Kidney epithelial cell (primary cell): ENCODE data around the gene MAP7. TPM values are rescaled to one million over a fixed set of nuclear protein-coding genes. Genes with fewer than 3 reads are reported as not detected.

Experiments used
- DNase-seq: peaks from one replicate; pipeline ENCODE4 v3.0.0-alpha.2; 2010; ENCODE audit warnings: low read depth
- H3K27me3 ChIP-seq: 2 replicates; pipeline ENCODE4 v1.6.0; 2011; ENCODE audit warnings: low read length; ENCODE audit not compliant: control insufficient read depth, insufficient read depth
- H3K36me3 ChIP-seq: 2 replicates; pipeline ENCODE4 v1.5.1; 2011; ENCODE audit warnings: low read length; ENCODE audit not compliant: control insufficient read depth, insufficient read depth
- H3K4me3 ChIP-seq: 2 replicates; pipeline ENCODE4 v1.5.1; 2011; ENCODE audit warnings: low read depth, mild to moderate bottlenecking, control low read depth, low read length
- total RNA-seq: library from RNA; depleted of rRNA; stranded (reverse); fragments of >200 nt; gene quantifications from 2 replicates; pipeline ENCODE4 v1.2.3, GENCODE V29; 2015
- TF ChIP-seq, protein P1 (sequence below): IDR thresholded peaks from 2 replicates; pipeline ENCODE4 v1.5.1; 2011; ENCODE audit warnings: mild to moderate bottlenecking, moderate library complexity, low read length, control low read depth, inconsistent platforms; ENCODE audit not compliant: insufficient read depth, poor library complexity, severe bottlenecking

Gene MAP7
- total RNA-seq, 1 donor from 2014 or later = 17.6 TPM

DNA sequence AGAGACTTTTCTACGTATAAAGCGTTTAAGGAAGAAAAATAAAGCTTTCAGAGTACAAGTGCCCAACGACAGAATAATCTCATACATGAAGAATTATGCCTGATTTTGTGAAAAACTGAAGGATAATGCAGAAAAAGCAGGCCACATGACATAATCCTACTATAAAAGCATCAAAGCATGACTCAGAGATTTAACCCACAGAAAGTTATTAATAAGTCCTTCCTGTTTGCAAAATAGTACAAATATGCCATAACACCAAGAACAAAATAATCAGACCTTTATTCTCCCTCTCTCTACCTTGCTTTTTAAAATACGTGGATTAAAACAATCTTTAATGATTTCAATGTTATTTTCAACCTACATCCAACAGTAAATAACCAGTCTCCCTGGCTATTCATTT is 142.0 kb downstream of the MAP7 start:
- Histone ChIP-seq H3K4me3 (no peak overlapping the region), H3K27me3 (no peaks in the 10 kb centered on the region), H3K36me3 (no peaks in the 10 kb centered on the region)
- no peak for DNase-seq
- TF ChIP-seq, protein P1, sequence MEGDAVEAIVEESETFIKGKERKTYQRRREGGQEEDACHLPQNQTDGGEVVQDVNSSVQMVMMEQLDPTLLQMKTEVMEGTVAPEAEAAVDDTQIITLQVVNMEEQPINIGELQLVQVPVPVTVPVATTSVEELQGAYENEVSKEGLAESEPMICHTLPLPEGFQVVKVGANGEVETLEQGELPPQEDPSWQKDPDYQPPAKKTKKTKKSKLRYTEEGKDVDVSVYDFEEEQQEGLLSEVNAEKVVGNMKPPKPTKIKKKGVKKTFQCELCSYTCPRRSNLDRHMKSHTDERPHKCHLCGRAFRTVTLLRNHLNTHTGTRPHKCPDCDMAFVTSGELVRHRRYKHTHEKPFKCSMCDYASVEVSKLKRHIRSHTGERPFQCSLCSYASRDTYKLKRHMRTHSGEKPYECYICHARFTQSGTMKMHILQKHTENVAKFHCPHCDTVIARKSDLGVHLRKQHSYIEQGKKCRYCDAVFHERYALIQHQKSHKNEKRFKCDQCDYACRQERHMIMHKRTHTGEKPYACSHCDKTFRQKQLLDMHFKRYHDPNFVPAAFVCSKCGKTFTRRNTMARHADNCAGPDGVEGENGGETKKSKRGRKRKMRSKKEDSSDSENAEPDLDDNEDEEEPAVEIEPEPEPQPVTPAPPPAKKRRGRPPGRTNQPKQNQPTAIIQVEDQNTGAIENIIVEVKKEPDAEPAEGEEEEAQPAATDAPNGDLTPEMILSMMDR = no peak

DNA sequence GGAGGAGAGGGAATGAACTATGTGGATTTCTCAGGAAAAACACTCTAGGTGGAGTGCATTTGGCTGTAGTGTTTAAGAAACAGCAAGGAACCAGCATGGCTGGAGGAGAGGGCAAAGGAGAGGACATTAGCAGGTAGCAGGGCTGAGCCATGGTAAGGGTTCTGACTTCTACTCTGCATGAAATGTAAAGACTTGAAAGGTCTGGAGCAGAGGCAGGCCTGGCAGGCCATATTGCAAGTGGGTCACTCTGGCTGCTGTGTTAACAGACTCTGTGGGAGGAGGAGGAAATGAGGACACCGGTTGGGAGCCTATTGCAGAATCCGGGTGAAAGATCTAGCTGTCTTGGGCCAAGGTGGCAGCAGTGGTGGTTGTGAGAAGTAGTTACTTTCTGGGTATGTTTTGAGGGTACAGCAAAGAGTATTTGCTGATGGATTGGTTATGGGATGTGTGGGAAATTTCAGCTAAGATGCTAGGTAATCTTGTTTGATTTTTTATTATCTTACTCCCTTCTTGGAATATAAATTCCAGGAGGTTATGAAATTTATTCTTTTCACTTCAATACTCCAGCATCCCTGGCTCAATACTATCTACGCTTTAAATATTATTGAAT is 144.7 kb downstream of the MAP7 start:
- no peaks in the 10 kb centered on the region for H3K36me3 ChIP-seq
- DNase-seq = no peak
- TF ChIP-seq, protein P1 = no peak

DNA sequence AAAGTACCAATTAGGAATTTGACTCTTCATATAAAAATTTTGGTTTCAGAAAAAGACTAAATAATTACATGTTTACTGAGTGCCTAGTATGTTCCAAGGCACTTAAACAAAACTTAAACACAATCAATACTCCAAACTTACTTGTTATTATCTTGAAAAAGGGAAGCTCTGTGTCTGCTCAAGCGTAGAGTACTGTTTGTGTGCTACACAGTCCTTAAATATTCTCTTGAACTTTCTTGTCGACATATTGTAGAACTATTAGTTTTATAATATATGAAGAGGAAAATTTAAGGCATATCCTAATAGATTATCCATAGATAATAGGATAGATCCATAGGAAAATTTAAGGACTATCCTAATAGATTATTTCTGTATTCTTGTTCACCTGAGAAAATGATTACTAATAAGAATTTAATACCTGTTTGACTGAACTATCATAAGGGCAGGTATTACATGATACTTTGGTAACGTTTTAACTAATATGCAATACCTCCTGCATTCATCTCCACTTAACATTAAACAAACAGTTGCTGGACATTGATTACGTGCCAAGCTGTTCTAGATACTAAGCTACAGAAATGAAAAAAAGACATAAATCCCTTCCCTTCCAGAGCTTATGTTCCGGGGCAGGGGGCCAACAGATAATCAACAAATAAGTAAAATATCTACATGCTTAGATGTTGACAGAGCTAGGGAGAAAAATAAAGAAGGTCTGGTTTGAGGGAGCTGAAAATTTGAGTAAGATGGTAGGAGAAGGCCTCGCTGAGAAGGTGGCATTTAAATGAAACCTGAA is 145.4 kb downstream of the MAP7 start:
- DNase-seq = no peak
- TF ChIP-seq, protein P1 = no peak
- Histone ChIP-seq H3K27me3 (no peaks in the 10 kb centered on the region), H3K4me3 (no peak overlapping the region), H3K36me3 (no peaks in the 10 kb centered on the region)

More for the DNA sequence above, 144.7 kb downstream of the MAP7 start:
- no peak overlapping the region for H3K4me3 ChIP-seq
- H3K27me3 ChIP-seq = no peaks in the 10 kb centered on the region

DNA sequence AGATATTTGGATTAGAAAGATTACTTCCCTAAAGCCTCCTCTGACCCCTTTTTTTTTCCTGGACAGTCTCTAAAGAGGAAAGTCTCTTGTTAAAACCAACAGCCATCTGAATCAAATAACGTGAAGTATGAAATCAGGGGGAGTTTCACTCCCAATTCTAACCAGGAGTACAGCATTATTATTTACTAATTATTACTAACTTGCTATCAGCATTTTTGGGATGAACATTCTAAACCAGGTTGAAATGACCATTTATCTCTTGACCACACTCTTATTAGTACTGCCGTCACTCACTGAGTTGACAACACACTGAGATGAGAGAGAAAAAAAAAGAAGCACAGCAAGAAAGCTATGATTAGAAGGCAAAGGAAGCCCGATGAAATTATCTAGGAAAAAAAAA is 146.2 kb downstream of the MAP7 start:
- Histone ChIP-seq H3K4me3 (no peak overlapping the region), H3K27me3 (no peaks in the 10 kb centered on the region), H3K36me3 (no peaks in the 10 kb centered on the region)
- TF ChIP-seq, protein P1 = no peak
- DNase-seq = no peak

DNA sequence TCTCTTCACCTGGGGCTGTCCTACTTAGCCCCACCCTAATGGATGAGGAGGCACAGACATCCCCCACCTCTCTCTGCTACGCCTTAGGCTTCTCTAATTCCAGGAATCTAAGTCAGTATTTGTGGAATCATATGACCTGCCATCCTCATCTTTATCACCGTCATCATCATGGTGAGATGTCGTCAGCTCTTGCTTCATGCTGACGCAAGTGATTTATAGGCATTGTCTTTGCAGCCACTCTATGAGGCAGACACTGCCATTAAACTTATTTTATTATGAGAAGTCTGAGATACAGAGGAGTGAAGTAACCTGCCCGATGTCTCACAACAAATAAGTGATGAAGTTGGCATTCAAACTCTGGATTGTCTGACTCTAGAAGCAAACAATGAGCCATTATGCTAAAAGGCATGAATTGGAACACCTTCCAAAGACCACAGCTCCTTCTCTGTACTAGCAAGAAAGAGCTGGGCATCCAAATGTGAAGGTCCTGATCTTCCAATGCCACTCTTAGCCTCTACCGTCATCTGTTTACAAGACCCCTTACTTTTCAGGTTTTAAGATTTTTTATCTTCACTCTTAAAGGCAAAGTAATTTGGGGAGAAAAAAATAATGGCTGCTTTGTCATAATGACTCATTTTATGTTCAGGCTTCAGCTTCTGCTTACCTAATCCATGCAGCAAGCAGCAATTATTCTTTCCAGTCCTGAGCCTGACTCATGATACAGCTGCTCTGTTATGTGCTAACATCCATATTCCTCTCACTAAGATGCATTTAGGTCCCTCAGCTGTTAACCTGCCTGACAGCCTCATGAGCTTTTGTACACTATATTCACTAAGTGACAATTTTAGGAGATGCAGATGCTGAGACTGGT is 146.9 kb downstream of the MAP7 start:
- Histone ChIP-seq H3K27me3 (no peaks in the 10 kb centered on the region), H3K4me3 (no peak overlapping the region), H3K36me3 (no peaks in the 10 kb centered on the region)
- DNase-seq = peak; percentile 91
- TF ChIP-seq, protein P1 = no peak
